GM21717 (cell line): ENCODE measurements around the gene MRPL45.

Source experiments
- ATAC-seq: cut with Tn5 transposase; IDR thresholded peaks from one replicate; pipeline ENCODE4 v1.9.1; 2021; ENCODE audit warnings: mild to moderate bottlenecking, moderate library complexity; ENCODE audit not compliant: unreplicated experiment

MRPL45 gene

DNA sequence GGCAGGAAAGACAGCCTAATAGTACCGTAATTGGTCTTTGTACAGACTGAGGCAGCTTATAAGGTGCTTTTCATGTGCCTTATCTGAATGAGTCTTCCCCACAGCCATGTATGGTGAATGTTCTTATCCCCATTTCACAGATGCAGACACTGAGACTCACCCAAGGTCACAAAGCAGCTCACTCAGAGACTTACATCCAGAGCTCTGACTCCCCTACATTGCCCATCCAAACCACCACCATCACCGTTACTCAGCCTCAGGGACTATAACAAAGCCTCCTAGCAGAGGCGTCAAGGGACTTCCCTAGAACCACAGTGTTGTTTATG, 47.4 kb downstream of the MRPL45 start:
- no peak for ATAC-seq

DNA sequence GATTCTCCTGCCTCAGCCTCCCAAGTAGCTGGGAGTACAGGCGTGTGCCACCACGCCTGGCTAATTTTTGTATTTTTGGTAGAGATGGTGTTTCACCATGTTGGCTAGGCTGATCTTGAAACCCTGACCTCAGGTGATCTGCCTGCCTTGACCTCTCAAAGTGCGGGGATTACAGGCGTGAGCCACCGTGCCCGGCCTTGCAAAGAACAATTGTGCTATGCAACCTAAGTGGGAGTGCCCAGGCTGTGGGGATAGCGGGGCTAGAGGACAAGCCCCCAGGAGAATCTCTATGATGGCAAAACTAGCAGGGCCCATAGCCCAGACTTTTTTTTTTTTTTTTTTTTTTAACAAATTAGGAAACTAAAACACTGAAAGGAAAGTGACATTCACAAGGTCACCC, 48.8 kb downstream of the MRPL45 start:
- ATAC-seq, result no peak

DNA sequence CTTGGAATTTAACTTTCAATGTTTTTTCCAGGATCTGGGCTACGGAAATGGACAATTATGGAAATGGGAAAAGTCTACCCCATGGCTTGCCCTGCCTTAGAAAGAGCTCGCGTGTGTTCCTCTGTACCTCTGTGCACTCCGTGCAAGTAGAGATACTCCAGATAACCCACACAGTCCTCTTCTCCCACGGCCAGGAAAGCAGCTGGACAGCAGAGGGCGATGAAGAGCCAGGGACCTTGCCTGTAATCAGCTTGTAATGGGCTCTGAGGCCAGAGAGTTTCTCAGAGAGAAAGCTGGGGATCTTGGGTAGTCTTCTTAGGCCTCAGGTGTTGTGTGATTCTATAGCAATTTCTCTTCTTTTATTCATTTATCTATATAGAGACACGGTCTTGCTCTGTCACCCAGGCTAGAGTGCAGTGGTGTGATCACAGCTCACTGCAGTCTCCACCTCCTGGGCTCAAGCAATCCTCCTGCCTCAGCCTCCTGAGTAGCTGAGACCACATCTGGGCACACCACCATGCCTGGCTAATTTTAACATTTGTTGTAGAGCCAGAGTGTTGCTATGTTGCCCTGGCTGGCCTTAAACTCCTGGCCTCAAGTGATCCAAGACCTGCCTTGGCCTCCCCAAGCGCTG, 52.2 kb downstream of the MRPL45 start:
- ATAC-seq, result no peak

DNA sequence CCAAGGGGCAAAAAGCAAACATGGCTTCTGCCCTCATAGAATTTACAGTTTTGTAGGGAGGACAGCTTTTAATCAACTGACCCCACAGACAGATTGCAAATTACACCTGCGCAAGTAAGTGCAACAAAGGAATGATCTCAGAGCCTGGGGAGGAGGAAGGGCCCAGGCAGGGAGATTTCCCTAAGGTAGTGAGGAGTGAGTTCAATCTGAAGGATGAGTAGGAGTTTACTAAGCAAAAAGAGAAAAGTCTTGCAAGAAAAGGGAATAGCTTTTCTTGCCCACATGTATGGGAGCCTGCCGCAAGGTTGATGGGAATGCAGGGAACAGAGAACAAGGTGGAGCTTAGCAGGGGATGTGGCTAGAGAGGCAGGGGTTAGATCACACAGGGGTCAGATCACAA, 53.1 kb downstream of the MRPL45 start:
- ATAC-seq, result no peak

DNA sequence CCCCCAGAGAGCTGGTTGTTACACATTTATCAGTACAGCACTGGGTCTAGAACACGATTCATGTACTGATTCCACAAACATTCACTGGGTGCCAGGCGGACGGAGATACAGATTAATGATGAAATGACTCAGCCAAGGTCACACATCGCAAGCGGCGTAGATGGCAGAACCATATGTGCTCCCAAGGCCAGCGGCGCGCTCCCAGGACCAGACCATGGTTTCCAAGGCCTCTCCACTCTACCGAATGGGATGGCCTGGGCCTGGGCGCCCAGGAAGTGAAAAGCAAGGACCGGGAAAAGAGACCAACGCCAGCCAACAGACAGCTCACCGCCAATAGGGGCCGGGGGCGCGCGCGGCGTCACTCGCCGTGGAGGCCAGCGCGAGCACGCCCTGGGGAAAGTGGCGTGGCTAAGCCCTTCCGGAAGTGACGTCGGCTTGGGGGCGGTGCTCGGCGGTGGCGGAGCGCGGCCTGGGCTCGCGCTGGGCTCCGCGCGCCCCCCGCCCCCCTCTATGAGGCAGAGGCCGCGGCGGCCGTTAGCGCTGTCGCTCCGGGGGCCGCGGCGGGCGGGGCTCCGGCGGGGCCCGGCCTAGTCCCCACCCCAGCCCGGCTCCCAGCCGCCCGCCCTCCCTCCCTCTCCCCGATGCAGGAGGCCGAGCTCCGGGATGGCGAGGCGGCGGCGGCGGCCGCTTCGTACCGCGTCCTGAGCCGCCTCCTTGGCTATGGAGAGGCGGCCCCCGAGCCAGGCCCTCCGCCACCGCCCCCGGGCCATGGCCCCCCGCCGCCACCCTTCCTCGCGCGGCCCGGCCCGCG, 54.6 kb downstream of the MRPL45 start, which contains the start of gene SOCS7:
SOCS7 (plus strand) TSS at position 433 of the 811 bp plus-strand sequence; CDS start at position 642, 209 bp downstream.
- peak; percentile 82 for ATAC-seq

DNA sequence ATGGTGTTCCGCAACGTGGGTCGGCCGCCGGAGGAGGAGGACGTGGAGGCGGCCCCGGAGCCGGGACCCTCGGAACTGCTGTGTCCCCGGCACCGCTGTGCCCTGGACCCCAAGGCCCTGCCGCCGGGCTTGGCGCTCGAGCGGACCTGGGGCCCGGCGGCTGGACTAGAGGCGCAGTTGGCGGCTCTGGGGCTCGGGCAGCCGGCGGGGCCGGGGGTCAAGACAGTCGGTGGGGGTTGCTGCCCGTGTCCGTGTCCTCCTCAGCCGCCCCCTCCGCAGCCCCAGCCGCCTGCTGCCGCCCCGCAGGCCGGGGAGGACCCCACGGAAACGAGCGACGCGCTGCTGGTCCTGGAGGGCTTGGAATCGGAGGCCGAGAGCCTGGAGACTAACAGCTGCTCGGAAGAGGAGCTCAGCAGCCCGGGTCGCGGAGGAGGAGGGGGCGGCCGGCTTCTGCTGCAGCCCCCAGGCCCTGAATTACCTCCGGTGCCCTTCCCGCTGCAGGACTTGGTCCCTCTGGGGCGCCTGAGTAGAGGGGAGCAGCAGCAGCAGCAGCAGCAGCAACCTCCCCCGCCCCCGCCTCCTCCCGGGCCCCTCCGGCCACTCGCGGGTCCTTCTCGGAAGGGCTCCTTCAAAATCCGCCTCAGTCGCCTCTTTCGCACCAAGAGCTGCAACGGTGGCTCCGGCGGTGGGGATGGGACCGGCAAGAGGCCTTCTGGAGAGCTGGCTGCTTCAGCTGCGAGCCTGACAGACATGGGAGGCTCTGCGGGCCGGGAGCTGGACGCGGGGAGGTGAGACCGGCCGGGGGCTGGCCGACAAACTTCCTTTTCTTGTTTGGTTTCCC, 55.5 kb downstream of the MRPL45 start:
- ATAC-seq, result peak; percentile 7

DNA sequence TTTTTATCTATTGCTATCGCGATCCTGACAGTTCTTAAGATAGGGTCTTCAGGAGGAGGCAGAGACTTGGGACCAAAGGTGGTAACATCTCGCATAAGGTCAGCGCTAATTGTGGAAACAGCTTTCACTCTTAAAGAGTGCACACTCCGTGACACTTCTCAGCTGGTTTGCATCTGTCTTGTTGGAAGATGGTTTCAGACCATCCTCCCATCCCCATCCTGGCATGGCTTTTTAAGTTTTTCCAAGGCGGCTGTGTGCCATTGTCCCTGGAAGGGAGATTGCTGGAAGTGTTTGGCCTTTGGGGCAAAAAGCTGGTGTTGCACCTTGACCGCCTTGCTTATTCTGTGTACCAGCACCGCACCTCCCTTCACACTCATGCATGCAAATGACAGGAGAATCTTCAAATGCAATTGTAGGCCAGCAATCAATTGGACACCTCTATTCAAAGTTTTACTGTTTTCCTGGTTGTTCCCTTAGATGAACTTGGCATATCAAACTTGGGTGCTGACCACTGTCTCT, 56.2 kb downstream of the MRPL45 start:
- no peak for ATAC-seq

DNA sequence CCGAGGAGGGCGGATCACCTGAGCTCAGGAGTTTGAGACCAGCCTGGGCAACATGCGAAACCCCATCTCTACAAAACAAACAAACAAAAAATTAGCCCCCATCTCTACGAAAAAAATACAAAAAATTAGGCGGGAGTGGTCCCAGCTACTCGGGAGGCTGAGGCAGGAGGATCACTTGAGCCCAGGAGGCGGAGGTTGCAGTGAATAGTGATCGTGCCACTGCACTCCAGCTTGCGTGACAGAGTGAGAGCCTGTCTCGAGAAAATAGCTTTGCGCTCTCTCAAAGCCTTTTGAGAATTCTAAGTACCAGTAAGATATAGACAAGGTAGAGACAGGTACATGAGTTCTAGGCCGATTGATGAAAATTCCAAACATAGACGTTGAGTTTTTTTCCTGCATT, 56.7 kb downstream of the MRPL45 start:
- ATAC-seq, result no peak

DNA sequence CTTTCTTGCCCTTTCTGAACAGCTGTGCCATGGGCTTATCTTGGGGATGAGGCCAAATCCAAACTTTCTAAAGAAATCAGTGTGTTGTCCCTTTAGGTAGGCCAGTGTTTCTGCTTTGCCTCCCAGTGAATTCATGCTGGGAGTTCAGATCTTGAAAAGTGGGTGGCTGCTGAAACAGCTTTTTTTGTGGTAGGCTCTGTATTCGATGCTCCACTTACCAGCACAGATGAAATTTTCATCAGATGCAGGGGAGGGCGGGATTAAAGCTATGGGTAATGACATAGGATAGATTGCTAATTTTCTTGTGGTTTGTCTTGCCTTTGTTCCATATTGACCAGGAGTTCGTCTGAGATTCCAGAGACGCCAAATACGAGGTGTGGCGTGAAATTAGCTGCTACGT, 57.5 kb downstream of the MRPL45 start:
- ATAC-seq, result no peak

DNA sequence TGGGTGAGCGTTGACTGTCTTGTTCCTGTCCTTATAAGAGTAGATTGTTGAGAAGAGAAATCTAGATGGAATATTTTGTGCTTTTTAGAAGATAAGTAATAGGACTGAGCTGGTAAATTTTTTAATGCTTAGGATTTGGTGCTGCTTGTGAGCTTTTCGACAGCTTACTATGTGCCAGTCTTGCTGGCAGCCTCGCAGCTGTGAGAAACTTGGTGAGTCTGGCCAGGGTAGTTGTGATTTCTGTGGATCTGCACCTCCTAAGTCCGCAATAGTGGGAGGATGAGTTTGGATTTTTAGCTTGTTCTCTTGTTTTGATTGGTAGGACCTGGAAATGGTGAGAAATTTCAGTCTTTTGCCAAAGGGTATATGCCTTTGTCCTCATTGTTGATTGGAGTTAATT, 58.3 kb downstream of the MRPL45 start:
- ATAC-seq, result no peak

DNA sequence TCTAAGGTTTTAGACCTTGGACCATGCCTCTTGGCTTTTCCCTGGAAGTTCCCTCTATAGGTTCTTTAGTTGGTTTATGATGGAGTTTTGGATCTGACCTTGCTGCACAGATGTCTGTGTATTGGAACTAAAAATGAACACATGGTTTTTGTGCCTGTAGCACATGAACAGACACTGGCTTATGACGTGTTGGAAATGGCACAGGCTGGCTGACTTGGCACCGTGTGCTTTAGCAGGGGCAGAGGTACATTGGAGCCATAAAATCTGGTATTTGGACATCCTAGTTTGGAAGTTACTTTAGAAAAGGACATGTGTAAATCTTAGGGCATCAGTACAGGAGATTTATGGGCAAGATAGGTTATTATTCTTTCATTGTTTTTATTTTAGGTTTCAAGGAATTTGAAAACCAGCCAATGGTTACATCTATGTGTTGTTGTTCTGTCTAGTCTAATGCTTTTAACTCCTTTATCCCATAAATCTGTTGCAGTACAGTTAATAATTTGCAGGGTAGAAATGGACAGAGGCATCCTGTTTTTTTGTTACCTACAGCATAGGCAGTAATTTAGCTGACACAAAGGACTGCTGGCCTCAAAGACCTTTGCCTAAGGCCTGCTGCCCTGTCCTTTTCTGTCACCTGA, 60.6 kb downstream of the MRPL45 start:
- ATAC-seq, result no peak

DNA sequence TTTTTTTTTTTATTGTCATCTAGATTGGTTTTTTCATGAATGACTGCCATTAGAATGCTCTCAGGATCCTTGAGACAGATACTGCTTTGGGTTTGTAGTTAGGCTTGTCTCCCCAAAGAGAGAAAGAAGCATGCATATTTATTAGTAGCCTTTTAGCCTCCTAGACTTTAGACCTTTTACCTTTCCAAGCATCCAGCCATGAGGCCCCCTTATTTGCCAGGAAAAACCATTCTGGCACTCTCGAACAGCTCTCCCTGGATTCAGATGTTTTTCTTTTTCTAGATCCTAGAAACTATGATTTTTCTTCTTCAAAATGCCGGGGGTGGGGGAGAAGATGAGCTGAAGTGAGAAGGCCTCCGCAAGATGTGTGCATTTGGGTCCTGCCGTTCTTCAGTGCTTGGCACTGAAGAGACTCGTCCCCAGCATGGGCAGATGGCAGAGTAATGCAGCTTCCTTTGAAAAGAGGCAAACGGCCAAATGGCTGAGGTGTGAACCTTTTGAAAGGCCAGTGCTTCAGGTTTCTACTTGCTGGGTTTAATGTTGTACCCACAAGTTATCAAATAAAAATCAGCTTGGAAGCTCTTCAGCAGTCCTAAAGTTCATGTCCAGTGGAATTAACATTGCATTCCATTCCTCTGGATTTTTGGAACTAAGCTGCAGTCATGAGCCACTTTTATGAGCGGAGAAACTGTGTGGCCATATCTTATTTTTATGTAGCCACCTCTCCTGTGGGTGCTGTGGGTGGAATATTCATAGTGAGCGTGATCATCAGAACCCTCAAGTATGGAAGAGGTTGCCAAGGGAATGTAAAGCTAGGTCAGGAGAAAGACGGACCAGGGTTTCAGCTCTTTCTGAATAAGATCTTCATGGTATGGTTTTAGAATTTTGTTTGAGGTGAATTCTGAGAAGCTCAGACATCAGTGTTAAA, 61.9 kb downstream of the MRPL45 start:
- ATAC-seq, result no peak

DNA sequence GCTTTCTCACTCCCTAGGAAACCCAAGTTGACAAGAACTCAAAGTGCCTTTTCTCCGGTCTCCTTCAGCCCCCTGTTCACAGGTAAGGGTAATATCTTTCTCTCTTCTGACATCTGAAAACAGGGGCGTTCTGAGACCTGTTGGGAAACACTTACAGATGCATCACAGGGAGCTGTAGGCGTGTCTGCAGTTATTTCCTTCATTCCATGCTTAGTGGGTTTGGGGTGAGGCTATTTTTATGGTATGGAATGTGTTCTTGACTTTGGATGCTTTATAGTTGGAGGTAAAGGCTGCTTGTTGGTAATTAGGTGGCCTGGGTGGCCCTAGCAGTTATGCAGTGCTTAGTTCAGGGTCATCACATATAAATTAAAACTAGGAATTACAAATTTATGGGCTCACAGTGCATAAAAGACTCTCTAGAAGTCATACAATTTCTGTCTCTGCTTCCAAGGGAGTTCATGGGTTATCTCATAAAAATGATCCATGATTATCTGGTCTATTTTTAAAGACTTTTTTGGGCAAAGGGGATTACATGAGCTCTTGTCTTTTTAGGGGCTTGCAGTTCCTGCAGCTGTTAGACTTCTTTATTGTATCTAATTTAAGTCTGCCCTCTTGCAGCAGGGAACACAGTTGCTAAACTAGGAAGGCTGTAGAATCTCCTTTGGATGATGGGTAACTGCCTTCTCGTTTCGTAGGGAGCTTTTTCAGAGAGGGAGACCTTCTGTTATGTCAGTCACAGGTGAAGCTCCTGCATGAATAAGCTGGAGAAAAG, 64.9 kb downstream of the MRPL45 start:
- no peak for ATAC-seq

DNA sequence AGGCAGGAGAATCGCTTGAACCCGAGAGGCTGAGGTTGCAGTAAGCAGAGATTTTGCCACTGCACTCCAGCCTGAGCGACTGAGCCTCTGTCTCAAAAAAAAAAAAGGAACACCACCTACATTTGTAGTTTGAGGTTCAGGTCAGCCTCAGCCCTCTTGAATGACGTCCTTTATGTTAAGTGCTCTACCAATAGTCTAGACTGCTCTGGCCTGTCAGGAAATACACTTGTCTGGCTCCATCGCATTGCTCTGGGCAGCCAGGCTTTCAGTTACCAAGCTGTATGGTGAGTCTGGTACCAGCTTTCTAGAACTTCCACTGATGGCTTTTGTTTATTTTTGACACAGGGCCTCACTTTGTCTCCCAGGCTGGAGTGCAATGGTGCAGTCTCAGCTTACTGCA, 66.0 kb downstream of the MRPL45 start:
- ATAC-seq, result no peak

DNA sequence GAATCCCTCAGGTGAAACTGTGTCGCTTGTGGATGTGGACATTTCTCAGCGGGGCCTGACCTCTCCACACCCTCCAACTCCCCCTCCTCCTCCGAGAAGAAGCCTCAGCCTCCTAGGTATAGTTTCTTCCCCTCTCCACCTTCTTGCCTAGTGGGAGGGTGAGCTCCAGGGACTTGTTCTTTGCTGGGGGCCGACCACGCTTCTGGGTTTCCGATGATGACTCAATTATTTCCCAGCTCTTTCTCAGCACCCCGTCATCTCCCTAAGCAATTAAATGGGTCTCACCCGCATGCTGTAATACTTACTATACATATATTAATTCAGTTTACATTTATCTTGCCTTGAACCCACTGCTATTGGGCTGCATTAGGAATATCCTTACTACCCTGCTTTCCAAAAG, 67.8 kb downstream of the MRPL45 start:
- no peak for ATAC-seq

DNA sequence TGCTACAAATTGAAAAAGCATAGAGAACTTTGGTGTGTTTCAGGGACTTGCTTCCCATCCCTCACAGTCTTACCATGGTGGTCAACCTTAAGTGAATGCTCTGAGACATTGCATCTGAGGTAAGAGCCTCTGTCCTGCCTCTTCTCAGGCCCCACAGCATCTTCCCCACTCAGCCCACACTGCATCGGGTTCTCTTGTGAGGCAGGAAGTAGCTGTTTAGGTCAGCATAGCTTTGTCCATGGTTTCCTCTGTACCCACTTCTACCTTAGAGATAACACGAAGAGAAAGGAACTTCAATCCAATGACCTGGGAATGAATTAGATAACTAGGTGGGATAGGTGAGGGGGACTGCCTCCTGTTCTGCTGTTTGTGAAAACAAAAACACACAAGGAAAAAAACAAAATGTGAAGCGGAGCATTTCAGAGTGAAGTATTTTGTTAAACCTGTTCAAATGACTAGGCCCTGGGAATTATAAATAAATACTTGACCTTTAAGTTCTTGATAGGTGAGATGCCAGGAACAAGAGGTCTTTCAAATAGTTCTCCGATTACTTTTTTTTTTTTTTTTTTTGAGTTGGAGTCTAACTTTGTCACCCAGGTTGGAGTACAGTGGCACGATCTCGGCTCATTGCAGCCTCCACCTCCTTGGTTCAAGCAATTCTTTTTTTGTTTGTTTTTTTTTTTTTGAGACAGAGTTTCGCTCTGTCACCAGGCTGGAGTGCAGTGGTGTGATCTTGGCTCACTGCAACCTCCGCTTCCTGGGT, 72.3 kb downstream of the MRPL45 start:
- ATAC-seq, result no peak
